Measurements from ENCODE around the gene SLC66A2.

The SLC66A2 gene

DNA sequence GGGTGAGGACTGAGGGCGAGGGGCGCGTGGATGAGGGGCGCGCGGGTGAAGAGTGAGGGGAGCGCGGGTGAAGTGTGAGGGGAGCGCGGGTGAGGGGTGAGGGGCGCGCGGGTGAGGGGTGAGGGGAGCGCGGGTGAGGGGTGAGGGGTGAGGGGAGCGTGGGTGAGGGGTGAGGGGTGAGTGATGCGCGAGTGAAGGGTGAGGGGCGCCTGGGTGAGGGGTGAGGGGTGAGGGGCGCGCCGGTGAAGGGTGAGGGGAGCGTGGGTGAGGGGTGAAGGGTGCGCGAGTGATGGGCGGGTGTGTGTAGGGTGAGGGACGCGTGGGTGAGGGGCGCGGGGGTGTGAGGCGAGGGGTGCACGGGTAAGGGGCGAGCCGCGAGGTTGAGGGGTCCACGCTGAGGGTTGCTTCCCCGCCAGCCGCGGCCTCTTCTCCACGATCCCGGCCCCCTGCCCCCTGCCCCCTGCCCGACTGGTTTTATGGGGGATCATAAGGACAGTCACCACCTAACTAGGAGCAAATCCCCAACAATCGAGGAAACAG lies 1.1 kb upstream of the SLC66A2 start:
- peak overlapping the region; percentile 75 for H3K4me3 ChIP-seq (ENCODE audit: control insufficient read depth, low read depth, low read length)
- no peak for DNase-seq (ENCODE audit: low read depth)
- TF ChIP-seq, protein P1, sequence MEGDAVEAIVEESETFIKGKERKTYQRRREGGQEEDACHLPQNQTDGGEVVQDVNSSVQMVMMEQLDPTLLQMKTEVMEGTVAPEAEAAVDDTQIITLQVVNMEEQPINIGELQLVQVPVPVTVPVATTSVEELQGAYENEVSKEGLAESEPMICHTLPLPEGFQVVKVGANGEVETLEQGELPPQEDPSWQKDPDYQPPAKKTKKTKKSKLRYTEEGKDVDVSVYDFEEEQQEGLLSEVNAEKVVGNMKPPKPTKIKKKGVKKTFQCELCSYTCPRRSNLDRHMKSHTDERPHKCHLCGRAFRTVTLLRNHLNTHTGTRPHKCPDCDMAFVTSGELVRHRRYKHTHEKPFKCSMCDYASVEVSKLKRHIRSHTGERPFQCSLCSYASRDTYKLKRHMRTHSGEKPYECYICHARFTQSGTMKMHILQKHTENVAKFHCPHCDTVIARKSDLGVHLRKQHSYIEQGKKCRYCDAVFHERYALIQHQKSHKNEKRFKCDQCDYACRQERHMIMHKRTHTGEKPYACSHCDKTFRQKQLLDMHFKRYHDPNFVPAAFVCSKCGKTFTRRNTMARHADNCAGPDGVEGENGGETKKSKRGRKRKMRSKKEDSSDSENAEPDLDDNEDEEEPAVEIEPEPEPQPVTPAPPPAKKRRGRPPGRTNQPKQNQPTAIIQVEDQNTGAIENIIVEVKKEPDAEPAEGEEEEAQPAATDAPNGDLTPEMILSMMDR (IDR thresholded peaks at IDR 0.05; ENCODE audit: control insufficient read depth, insufficient read depth, low read depth, low read length, missing control alignments), result no peak

DNA sequence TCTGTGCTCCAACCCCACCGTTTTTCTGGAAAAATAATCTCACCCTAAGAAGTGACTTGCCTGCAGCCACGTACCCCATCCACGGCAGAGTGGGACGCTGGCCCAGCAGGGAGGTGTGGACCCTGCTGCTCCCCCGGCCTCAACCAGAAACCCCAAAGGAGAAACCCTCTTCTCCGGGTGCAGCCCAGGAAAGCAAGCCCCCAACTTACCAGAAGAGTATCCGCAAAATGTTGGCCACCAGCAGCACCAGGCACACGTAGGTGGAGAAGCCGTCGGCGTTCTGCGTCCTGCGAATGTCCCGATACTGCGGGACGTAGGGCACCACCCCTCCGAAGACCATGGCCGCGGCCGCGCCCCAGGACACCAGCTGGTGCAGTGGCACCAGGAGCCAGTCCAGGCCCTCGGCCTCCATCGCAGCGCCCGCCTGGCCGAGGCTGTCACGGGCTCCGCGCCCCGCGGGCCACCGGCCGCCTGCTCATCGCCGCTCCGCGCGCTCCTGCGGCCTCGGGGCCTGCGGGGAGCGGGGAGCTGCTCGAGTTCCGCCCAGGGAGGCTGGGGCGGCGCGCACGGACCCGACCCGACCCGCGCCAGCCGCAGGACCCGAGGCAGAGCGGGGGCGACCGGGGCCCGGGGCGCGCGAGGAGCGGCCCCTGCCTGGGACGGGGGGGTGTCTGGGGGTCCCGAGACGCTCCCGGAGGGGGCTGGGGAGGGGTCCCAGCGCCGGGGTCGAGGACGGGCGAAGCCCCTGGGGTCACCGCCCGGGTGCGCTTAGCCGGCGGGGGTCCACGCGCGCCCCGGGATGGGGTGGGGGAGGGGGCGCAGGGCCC lies 725 bp downstream of the SLC66A2 start:
- DNase-seq (ENCODE audit: low read depth), result no peak
- peak overlapping the region; percentile 67 for H3K4me3 ChIP-seq (ENCODE audit: control insufficient read depth, low read depth, low read length)
- TF ChIP-seq, protein P1 (IDR thresholded peaks at IDR 0.05; ENCODE audit: control insufficient read depth, insufficient read depth, low read depth, low read length, missing control alignments), result no peak

DNA sequence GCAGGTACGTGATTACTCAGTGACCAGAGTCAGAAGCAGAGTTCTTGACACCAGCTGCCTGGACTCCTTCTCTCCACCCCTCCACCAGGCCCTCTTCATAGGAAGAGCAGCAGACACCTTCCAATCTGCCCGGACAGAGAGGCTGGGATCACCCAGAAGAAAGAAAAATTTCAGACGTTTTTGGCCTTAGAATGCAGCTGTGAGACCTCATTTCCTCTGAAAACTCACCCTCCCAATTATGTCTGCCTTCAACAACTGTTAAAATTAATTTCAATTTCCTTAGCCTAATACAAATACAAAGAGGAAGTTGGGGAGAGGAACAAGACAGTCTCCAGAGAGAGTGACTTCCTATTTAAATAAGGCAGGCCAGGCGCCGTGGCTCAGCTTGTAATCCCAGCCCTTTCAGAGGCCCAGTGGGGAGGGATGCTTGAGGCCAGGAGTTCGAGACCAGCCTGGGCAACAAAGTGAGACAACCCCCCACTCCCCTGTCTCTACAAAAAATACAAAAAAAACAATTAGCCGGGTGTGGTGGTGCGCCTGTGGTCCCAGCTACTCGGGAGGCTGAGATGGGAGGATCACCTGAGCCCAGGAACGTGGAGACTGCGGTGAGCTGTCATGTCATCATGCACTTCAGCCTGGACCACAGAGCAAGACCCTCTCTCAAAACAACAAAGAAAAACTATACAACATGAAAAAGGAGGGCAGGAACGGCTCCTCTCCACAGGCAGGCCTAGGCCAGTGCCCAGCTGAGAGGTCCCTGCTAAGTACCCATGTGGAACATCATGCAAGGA lies 1.6 kb downstream of the SLC66A2 start:
- H3K4me3 ChIP-seq (ENCODE audit: control insufficient read depth, low read depth, low read length), result peak overlapping the region; percentile 67
- TF ChIP-seq, protein P1 (IDR thresholded peaks at IDR 0.05; ENCODE audit: control insufficient read depth, insufficient read depth, low read depth, low read length, missing control alignments), result no peak
- no peak for DNase-seq (ENCODE audit: low read depth)

DNA sequence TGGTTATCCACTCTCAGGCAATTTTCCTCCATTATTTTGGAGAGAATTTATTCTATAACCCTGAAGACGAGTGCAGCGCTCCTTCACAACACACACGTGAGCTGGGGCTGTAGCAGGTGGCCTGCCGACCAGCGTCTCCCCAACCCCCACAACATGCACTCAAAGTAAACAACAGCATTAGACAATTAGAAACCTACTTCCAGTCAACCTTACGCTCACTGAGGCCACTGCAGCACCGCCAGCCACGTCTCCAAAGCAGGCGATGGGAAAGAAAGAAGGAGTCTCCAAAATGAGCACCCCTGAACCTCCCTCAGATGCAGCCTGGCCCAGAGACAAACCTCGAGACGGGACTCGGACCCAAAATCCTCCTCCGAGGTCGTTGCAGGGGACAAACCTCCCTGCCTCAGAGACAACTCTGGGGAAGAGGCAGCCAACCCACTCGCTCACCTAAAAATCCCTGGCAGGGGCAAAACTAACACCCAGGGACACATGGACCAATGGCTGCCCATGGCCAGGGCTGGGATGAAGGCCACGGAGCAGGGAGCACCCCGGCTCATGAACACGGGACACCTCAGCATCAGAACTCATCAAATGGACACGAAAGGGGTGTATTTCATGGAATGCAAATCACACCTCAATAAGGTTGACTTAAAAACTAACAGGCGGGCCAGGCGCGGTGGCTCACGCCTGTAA lies 2.6 kb downstream of the SLC66A2 start:
- H3K4me3 ChIP-seq (ENCODE audit: control insufficient read depth, low read depth, low read length), result no peak overlapping the region
- no peak for DNase-seq (ENCODE audit: low read depth)
- TF ChIP-seq, protein P1 (IDR thresholded peaks at IDR 0.05; ENCODE audit: control insufficient read depth, insufficient read depth, low read depth, low read length, missing control alignments), result no peak

DNA sequence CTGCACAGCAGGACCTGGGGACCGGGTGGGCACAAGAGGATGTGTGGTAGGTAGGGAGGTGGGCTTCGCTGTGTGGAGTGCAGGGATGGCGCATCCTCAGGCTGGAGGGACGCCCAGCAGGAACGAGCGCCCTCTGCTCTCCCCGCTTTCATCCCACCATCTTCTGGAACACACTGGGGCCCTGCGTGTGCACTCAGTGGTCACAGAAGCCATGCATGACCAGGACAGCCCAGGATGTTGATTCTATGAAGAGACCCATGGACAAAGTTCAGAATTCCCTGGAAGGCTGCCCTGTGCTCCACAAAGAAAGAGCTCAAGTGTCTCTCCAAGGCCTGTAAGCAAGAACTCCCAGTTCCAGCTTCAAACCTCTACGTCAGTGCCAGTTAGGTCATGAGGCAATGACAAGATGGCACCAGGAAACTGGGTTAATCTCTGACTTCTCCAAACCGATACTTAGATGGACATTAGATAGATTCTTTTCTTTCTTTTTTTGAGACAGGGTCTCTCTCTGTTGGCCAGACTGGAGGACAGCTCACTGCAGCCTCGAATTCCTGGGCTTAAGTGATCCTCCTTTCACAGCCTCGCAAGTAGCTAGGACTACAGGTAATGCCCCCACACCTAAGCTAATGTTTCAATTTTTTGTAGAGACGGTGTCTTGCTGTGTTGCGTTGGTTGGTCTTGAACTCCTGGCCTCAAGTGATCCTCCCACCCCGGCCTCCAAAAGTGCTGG lies 3.4 kb downstream of the SLC66A2 start:
- TF ChIP-seq, protein P1 (IDR thresholded peaks at IDR 0.05; ENCODE audit: control insufficient read depth, insufficient read depth, low read depth, low read length, missing control alignments), result no peak
- H3K4me3 ChIP-seq (ENCODE audit: control insufficient read depth, low read depth, low read length), result no peak overlapping the region
- no peak for DNase-seq (ENCODE audit: low read depth)
